H1 (cell line): ENCODE results near the gene AGPAT4. TPM values are rescaled to one million over a fixed set of nuclear protein-coding genes. Genes with fewer than 3 reads are reported as not detected.
A peak's percentile ranks its signal among the peaks of the same experiment; 100 is the strongest.

Source experiments
- CTCF ChIA-PET: fragments of 300-600 bp; sonication (Branson Sonifier 250); formaldehyde crosslinking; loops from one replicate; lab custom pipeline; 2021; ENCODE audit not compliant: partially characterized antibody; lab: Charles Lee
- POLR2A ChIA-PET: fragments of 300-600 bp; sonication (Branson Sonifier 250); formaldehyde crosslinking; loops from one replicate; lab custom pipeline; 2021; ENCODE audit warnings: inconsistent platforms; ENCODE audit not compliant: partially characterized antibody; lab: Charles Lee
- DNase-seq, 2 experiments: peaks; one replicate each; pipeline versions ENCODE4 v3.0.0 to v3.0.0-alpha.2; 2010 to 2022; ENCODE audit warnings: low spot score in 2 of 2, low read depth in 1 of 2, mixed read lengths in 1 of 2
- FAIRE-seq: peaks from 2 replicates; lab custom pipeline; 2011; peaks lifted over from hg19 to GRCh38; lab: Jason Lieb, UNC
- H2AFZ ChIP-seq: 2 replicates; pipeline ENCODE4 v1.8.1; 2012; ENCODE audit warnings: low read length, inconsistent platforms
- H2AK5ac ChIP-seq: 2 replicates; pipeline ENCODE4 v1.6.1; 2013; ENCODE audit warnings: low read depth, low read length
- H2BK120ac ChIP-seq: replicated peaks from 2 replicates; pipeline ENCODE3; 2013; ENCODE audit warnings: low read depth, low read length, inconsistent platforms
- H2BK12ac ChIP-seq: 2 replicates; pipeline ENCODE4 v1.6.1; 2013; ENCODE audit warnings: low read depth, low read length
- H2BK15ac ChIP-seq: 2 replicates; pipeline ENCODE4 v1.6.1; 2013; ENCODE audit warnings: low read length
- H2BK20ac ChIP-seq: 2 replicates; pipeline ENCODE4 v1.6.1; 2013; ENCODE audit warnings: low read length
- H2BK5ac ChIP-seq: 2 replicates; pipeline ENCODE4 v1.6.1; 2013; ENCODE audit warnings: low read depth, low read length
- H3K14ac ChIP-seq: 2 replicates; pipeline ENCODE4 v1.6.1; 2013; ENCODE audit warnings: inconsistent platforms; ENCODE audit not compliant: insufficient read length
- H3K18ac ChIP-seq: 2 replicates; pipeline ENCODE4 v1.6.1; 2013; ENCODE audit warnings: low read length; ENCODE audit errors: extremely low read depth
- H3K23ac ChIP-seq: 2 replicates; pipeline ENCODE4 v1.6.1; 2013; ENCODE audit warnings: inconsistent platforms; ENCODE audit not compliant: insufficient read length
- H3K23me2 ChIP-seq: 2 replicates; pipeline ENCODE4 v1.6.1; 2013; ENCODE audit warnings: low read depth, low read length
- H3K27ac ChIP-seq: 2 replicates; pipeline ENCODE4 v1.6.1; 2011; ENCODE audit warnings: low read depth, low read length, inconsistent platforms
- H3K27me3 ChIP-seq, 4 experiments: replicated peaks in 1 of 4; 1 replicate in 1 of 4; 2 replicates in 3 of 4; pipeline versions ENCODE4 v1.6.1 to v1.8.1; 2011 to 2013; ENCODE audit warnings: low read length in 3 of 4, mild to moderate bottlenecking in 3 of 4, inconsistent platforms in 2 of 4, mixed read lengths in 2 of 4, moderate library complexity in 1 of 4; ENCODE audit not compliant: control insufficient read depth in 3 of 4, insufficient read depth in 3 of 4; ENCODE audit errors: extremely low read depth in 1 of 4
- H3K36me3 ChIP-seq, 4 experiments: 2 replicates each; pipeline versions ENCODE4 v1.6.1 to v1.8.1; 2011 to 2013; ENCODE audit warnings: mild to moderate bottlenecking in 4 of 4, low read length in 3 of 4, moderate library complexity in 2 of 4, control low read depth in 1 of 4, inconsistent platforms in 1 of 4; ENCODE audit not compliant: insufficient read depth in 4 of 4, control insufficient read depth in 2 of 4
- H3K4ac ChIP-seq: replicated peaks from 2 replicates; pipeline ENCODE3; 2013; ENCODE audit warnings: low read length, low read depth, mixed read lengths, inconsistent platforms; ENCODE audit not compliant: insufficient read length
- H3K4me1 ChIP-seq, 4 experiments: replicated peaks in 1 of 4; 1 replicate in 1 of 4; 2 replicates in 3 of 4; pipeline versions ENCODE4 v1.6.1 to v1.8.1; 2011 to 2013; ENCODE audit warnings: low read length in 3 of 4, inconsistent platforms in 2 of 4, mixed read lengths in 1 of 4; ENCODE audit not compliant: insufficient read depth in 4 of 4, control insufficient read depth in 3 of 4
- H3K4me2 ChIP-seq, 2 experiments: 2 replicates each; pipeline versions ENCODE4 v1.6.1 to v1.8.1; 2011 to 2013; ENCODE audit warnings: low read depth in 2 of 2, low read length in 2 of 2, control low read depth in 1 of 2, inconsistent platforms in 1 of 2, mild to moderate bottlenecking in 1 of 2; ENCODE audit not compliant: insufficient read depth in 1 of 2
- H3K4me3 ChIP-seq, 4 experiments: fragments of 200-600, 300-600 bp in 1 of 4; sonication (generic), shearing (Covaris generic), sonication (Bioruptor Twin) in 1 of 4; 2 replicates each; pipeline versions ENCODE4 v1.5.1 to v1.8.1; 2011 to 2016; ENCODE audit warnings: low read length in 4 of 4, low read depth in 3 of 4, control low read depth in 2 of 4, inconsistent platforms in 2 of 4, mild to moderate bottlenecking in 2 of 4, mixed read lengths in 1 of 4, moderate library complexity in 1 of 4; ENCODE audit not compliant: insufficient read depth in 2 of 4; ENCODE audit errors: extremely low read depth in 1 of 4
- H3K56ac ChIP-seq: replicated peaks from 2 replicates; pipeline ENCODE3; 2013; ENCODE audit warnings: low read depth, mild to moderate bottlenecking, mixed read lengths, low read length, inconsistent platforms; ENCODE audit not compliant: insufficient read length
- H3K79me1 ChIP-seq: 2 replicates; pipeline ENCODE4 v1.6.1; 2013; ENCODE audit warnings: low read depth, low read length, control low read depth
- H3K79me2 ChIP-seq, 2 experiments: 2 replicates each; pipeline versions ENCODE4 v1.6.1 to v1.8.1; 2012 to 2013; ENCODE audit warnings: low read length in 2 of 2, mild to moderate bottlenecking in 2 of 2, inconsistent platforms in 1 of 2; ENCODE audit not compliant: insufficient read depth in 2 of 2, control insufficient read depth in 1 of 2
- H3K9ac ChIP-seq, 4 experiments: replicated peaks in 1 of 4; 1 replicate in 1 of 4; 2 replicates in 3 of 4; pipeline versions ENCODE4 v1.6.1 to v1.8.1; 2011 to 2013; ENCODE audit warnings: low read depth in 3 of 4, low read length in 3 of 4, control low read depth in 2 of 4, mild to moderate bottlenecking in 2 of 4, moderate library complexity in 2 of 4, inconsistent platforms in 1 of 4; ENCODE audit errors: extremely low read depth in 1 of 4
- H3K9me3 ChIP-seq, 2 experiments: 2 replicates each; pipeline versions ENCODE4 v1.6.1 to v1.8.1; 2012 to 2013; ENCODE audit warnings: mild to moderate bottlenecking in 2 of 2, moderate library complexity in 2 of 2, control low read depth in 1 of 2, inconsistent platforms in 1 of 2, low read depth in 1 of 2, low read length in 1 of 2, mixed read lengths in 1 of 2; ENCODE audit not compliant: insufficient read depth in 2 of 2
- H4K20me1 ChIP-seq, 2 experiments: replicated peaks in 1 of 2; 2 replicates each; pipeline versions ENCODE3 to v1.8.1; 2011 to 2013; ENCODE audit warnings: inconsistent platforms in 2 of 2, low read length in 2 of 2, mild to moderate bottlenecking in 1 of 2; ENCODE audit not compliant: insufficient read depth in 2 of 2, control insufficient read depth in 1 of 2
- H4K5ac ChIP-seq: 2 replicates; pipeline ENCODE4 v1.6.1; 2013; ENCODE audit warnings: low read length, low read depth, mixed read lengths, inconsistent platforms; ENCODE audit not compliant: insufficient read length
- H4K8ac ChIP-seq: 2 replicates; pipeline ENCODE4 v1.8.0; 2013; ENCODE audit warnings: mild to moderate bottlenecking, moderate library complexity, low read length, inconsistent platforms; ENCODE audit not compliant: insufficient read depth; ENCODE audit errors: extremely low read depth
- H4K91ac ChIP-seq: replicated peaks from 2 replicates; pipeline ENCODE3; 2013; ENCODE audit warnings: low read length, mixed read lengths, inconsistent platforms; ENCODE audit not compliant: insufficient read length
- BCL11A ChIP-seq, 2 experiments: IDR thresholded peaks; one replicate each; pipeline ENCODE4 v1.6.1; 2011; ENCODE audit warnings: low read depth in 2 of 2, low read length in 2 of 2, mild to moderate bottlenecking in 2 of 2
- CEBPB ChIP-seq: IDR thresholded peaks from 2 replicates; pipeline ENCODE4 v1.6.1; 2012; ENCODE audit warnings: low read depth, low read length
- CTCF ChIP-seq, 3 experiments: IDR thresholded peaks; 1 replicate in 2 of 3; 2 replicates in 1 of 3; pipeline versions ENCODE4 v1.5.1 to v1.6.1; 2011; ENCODE audit warnings: low read length in 3 of 3, mild to moderate bottlenecking in 3 of 3, inconsistent platforms in 2 of 3, low read depth in 1 of 3, moderate library complexity in 1 of 3; ENCODE audit not compliant: insufficient read depth in 1 of 3; ENCODE audit errors: control extremely low read depth in 1 of 3
- EGR1 ChIP-seq: IDR thresholded peaks from 2 replicates; pipeline ENCODE4 v1.6.1; 2011; ENCODE audit warnings: low read depth, low read length, borderline replicate concordance
- JUND ChIP-seq: IDR thresholded peaks from 2 replicates; pipeline ENCODE4 v1.6.1; 2011; ENCODE audit warnings: mild to moderate bottlenecking, improper control_type of control experiment, low read length
- KDM5A ChIP-seq: fragments of 200-600 bp; IDR thresholded peaks from 2 replicates; pipeline ENCODE4 v1.7.1; 2012; ENCODE audit warnings: mild to moderate bottlenecking, low read length, inconsistent platforms, mixed read lengths
- NRF1 ChIP-seq: IDR thresholded peaks from 2 replicates; pipeline ENCODE4 v1.6.1; 2011; ENCODE audit warnings: mild to moderate bottlenecking, low read depth, low read length, improper control_type of control experiment
- POU5F1 ChIP-seq: IDR thresholded peaks from 2 replicates; pipeline ENCODE4 v1.6.1; 2011; ENCODE audit warnings: low read depth, mild to moderate bottlenecking, low read length, moderate library complexity
- SIN3A ChIP-seq, 2 experiments: IDR thresholded peaks in 1 of 2; conservative IDR thresholded peaks in 1 of 2; 2 replicates each; pipeline ENCODE4 v1.6.1; 2011 to 2012; ENCODE audit warnings: low read length in 2 of 2, improper control_type of control experiment in 1 of 2, low read depth in 1 of 2, mild to moderate bottlenecking in 1 of 2
- SIX5 ChIP-seq: IDR thresholded peaks from 2 replicates; pipeline ENCODE4 v1.6.1; 2011; ENCODE audit warnings: mild to moderate bottlenecking, low read depth, low read length
- SRF ChIP-seq: IDR thresholded peaks from 2 replicates; pipeline ENCODE4 v1.6.1; 2011; ENCODE audit warnings: mild to moderate bottlenecking, low read depth, low read length, moderate library complexity
- TEAD4 ChIP-seq: IDR thresholded peaks from 2 replicates; pipeline ENCODE4 v1.6.1; 2012; ENCODE audit warnings: low read depth, low read length, inconsistent platforms, mixed read lengths
- WGBS, 2 experiments: shearing (Covaris generic) in 1 of 2; methylation state at CpG; one replicate each; pipeline versions ENCODE4 v1.1.6 to v1.1.7; 2013 to 2015; ENCODE audit warnings: low lambda C conversion rate in 2 of 2, mixed read lengths in 2 of 2, inconsistent platforms in 1 of 2, low coverage in 1 of 2, missing lambda C conversion rate in 1 of 2; ENCODE audit not compliant: insufficient replicate concordance in 2 of 2, insufficient coverage in 1 of 2, insufficient read length in 1 of 2; ENCODE audit errors: extremely low coverage in 1 of 2, missing lambda C conversion rate in 1 of 2; 5-methylcytosine and 5-hydroxymethylcytosine counted together
- polyA plus RNA-seq, 7 experiments: library from polyadenylated mRNA; depleted of rRNA in 3 of 7; stranded (reverse) in 5 of 7; unstranded in 2 of 7; fragments of >200 nt in 5 of 7; fragments of 200-250 nt in 2 of 7; gene quantifications; 1 replicate in 5 of 7; 2 replicates in 1 of 7; 4 replicates in 1 of 7; pipeline versions ENCODE4 v1.2.1 to v1.2.3, GENCODE V29; 2011 to 2013; ENCODE audit warnings: missing spikeins in 2 of 7, mixed read lengths in 2 of 7
- total RNA-seq: library from RNA; stranded (reverse); fragmentation: NEBNext Ultra II Directional; extraction: Animal tissue kit (Norgen Biotek cat#: 25700); gene quantifications from 2 replicates; pipeline ENCODE4 v1.2.1, GENCODE V29; 2021

AGPAT4 gene
- total and polyA plus RNA-seq, 2 of the 8 experiments (the other 6 are each of a cell fraction or from before 2014, with no cell fraction given) = 13.5 to 23.8 TPM

GRCh38 chr6:161164182-161164625 lies 109.7 kb downstream of the AGPAT4 start:
- no peak overlapping the region for H3K23ac ChIP-seq
- no peak overlapping the region for H3K4ac ChIP-seq
- H3K4me2 ChIP-seq = no peak overlapping the region; a peak in 1 of 4 replicates
- H2AFZ ChIP-seq = no peak overlapping the region
- H3K9ac ChIP-seq = no peak overlapping the region
- H2BK15ac ChIP-seq = 0 out of 2 replicates have a peak overlapping the region, but pooled peaks have one; percentile 29
- H3K14ac ChIP-seq = no peak overlapping the region
- no peaks in the 10 kb centered on the region for H4K20me1 ChIP-seq
- peaks cover 0 to 4% of the 10 kb centered on the region in 2 experiments; a peak in 1 of 4 replicates for H3K79me2 ChIP-seq
- no peak overlapping the region for H2BK5ac ChIP-seq
- no peaks in the 10 kb centered on the region for H3K9me3 ChIP-seq
- ChIA-PET CTCF (interaction anchor here (0.8 to 3.5 kb wide), 5 partner anchors 9 to 209 kb away, joined by 3 to 15 read pairs (median 4); no protein-coding TSS in a partner anchor), POLR2A (no interaction called here)
- H4K91ac ChIP-seq = no peak overlapping the region
- H3K27ac ChIP-seq = no peak overlapping the region
- H2AK5ac ChIP-seq = no peak overlapping the region
- peaks cover 9% of the 10 kb centered on the region for H3K79me1 ChIP-seq
- H2BK120ac ChIP-seq = no peak overlapping the region
- peaks cover 2 to 21% (median 16%) of the 10 kb centered on the region in 4 experiments for H3K4me1 ChIP-seq
- H2BK12ac ChIP-seq = no peak overlapping the region
- H3K56ac ChIP-seq = no peak overlapping the region
- no peak overlapping the region; the same call in 1 of the 2 replicates for H4K8ac ChIP-seq
- H3K23me2 ChIP-seq = no peaks in the 10 kb centered on the region
- H3K36me3 ChIP-seq = peaks cover 0 to 17% (median 1%) of the 10 kb centered on the region in 4 experiments; a peak in 3 of 8 replicates
- WGBS, 2 experiments = 87% methylated on average over 9 of the region's 9 CpGs; no CpG with 5 or more reads in 1 of the 2 experiments
- H3K18ac ChIP-seq = no peak overlapping the region; the same call in 1 of the 2 replicates
- FAIRE-seq = no peak
- H3K27me3 ChIP-seq = no peaks in the 10 kb centered on the region
- H3K4me3 ChIP-seq = no peak overlapping the region
- DNase-seq = no peak
- H2BK20ac ChIP-seq = no peak overlapping the region
- H4K5ac ChIP-seq = no peak overlapping the region
- TF ChIP-seq POU5F1 (no peak), CTCF (IDR thresholded peaks at IDR 0.05; ENCODE audit: control extremely low read depth in 1 of 3, insufficient read depth in 1 of 3, low read depth in 1 of 3, low read length in 3 of 3) (no peak), BCL11A (IDR thresholded peaks at IDR 0.05; ENCODE audit: low read depth in 2 of 2, low read length in 2 of 2) (no peak), CEBPB (no peak), SIN3A (conservative IDR thresholded peaks at IDR 0.05 in 1 of 2, IDR thresholded peaks at IDR 0.05 in 1 of 2; ENCODE audit: low read depth in 1 of 2, low read length in 2 of 2) (no peak), KDM5A (no peak), JUND (no peak), SRF (no peak), NRF1 (no peak), SIX5 (no peak), TEAD4 (no peak), EGR1 (no peak)
